SK-N-MC (cell line): Measurements from ENCODE around the gene GDF9.

Experiments used
- EZH2 ChIP-seq: fragments of 200-600 bp; sonication (generic); IDR thresholded peaks from one replicate; pipeline ENCODE4 v1.6.1; 2017; ENCODE audit warnings: antibody characterized with exemption
- POLR2AphosphoS5 ChIP-seq: IDR thresholded peaks from 2 replicates; pipeline ENCODE4 v1.6.1; 2012; ENCODE audit warnings: mild to moderate bottlenecking, low read depth, low read length, borderline replicate concordance

DNA sequence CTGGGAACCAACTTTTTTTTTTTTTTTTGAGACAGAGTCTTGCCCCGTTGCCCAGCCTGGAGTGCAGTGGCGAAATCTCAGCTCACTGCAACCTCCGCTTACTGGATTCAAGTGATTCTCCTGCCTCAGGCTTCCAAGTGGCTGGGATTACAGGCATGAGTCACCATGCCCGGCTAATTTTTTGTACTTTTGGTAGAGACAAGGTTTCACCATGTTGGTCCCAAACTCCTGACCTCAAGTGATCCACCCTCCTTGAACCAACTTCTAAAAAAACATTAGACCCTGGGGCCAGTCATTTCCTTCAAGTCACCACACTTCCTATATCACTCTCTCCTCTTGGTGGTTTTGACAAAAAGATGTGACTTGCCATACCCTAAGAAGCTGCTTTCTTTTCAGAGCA, 25.0 kb downstream of the GDF9 start:
- TF ChIP-seq POLR2AphosphoS5 (no peak), EZH2 (no peak)
